H1 (cell line): ENCODE data around the gene TMEM212. TPM values are rescaled to one million over a fixed set of nuclear protein-coding genes. Genes with fewer than 3 reads are reported as not detected.

Source experiments
- CTCF ChIA-PET: fragments of 300-600 bp; sonication (Branson Sonifier 250); formaldehyde crosslinking; loops from one replicate; lab custom pipeline; 2021; ENCODE audit not compliant: partially characterized antibody; lab: Charles Lee
- POLR2A ChIA-PET: fragments of 300-600 bp; sonication (Branson Sonifier 250); formaldehyde crosslinking; loops from one replicate; lab custom pipeline; 2021; ENCODE audit warnings: inconsistent platforms; ENCODE audit not compliant: partially characterized antibody; lab: Charles Lee
- DNase-seq, 2 experiments: peaks; one replicate each; pipeline versions ENCODE4 v3.0.0 to v3.0.0-alpha.2; 2010 to 2022; ENCODE audit warnings: low spot score in 2 of 2, low read depth in 1 of 2, mixed read lengths in 1 of 2
- FAIRE-seq: peaks from 2 replicates; lab custom pipeline; 2011; peaks lifted over from hg19 to GRCh38; lab: Jason Lieb, UNC
- H2AFZ ChIP-seq: 2 replicates; pipeline ENCODE4 v1.8.1; 2012; ENCODE audit warnings: low read length, inconsistent platforms
- H2AK5ac ChIP-seq: 2 replicates; pipeline ENCODE4 v1.6.1; 2013; ENCODE audit warnings: low read depth, low read length
- H2BK120ac ChIP-seq: replicated peaks from 2 replicates; pipeline ENCODE3; 2013; ENCODE audit warnings: low read depth, low read length, inconsistent platforms
- H2BK12ac ChIP-seq: 2 replicates; pipeline ENCODE4 v1.6.1; 2013; ENCODE audit warnings: low read depth, low read length
- H2BK15ac ChIP-seq: 2 replicates; pipeline ENCODE4 v1.6.1; 2013; ENCODE audit warnings: low read length
- H2BK20ac ChIP-seq: 2 replicates; pipeline ENCODE4 v1.6.1; 2013; ENCODE audit warnings: low read length
- H2BK5ac ChIP-seq: 2 replicates; pipeline ENCODE4 v1.6.1; 2013; ENCODE audit warnings: low read depth, low read length
- H3K14ac ChIP-seq: 2 replicates; pipeline ENCODE4 v1.6.1; 2013; ENCODE audit warnings: inconsistent platforms; ENCODE audit not compliant: insufficient read length
- H3K18ac ChIP-seq: 2 replicates; pipeline ENCODE4 v1.6.1; 2013; ENCODE audit warnings: low read length; ENCODE audit errors: extremely low read depth
- H3K23ac ChIP-seq: 2 replicates; pipeline ENCODE4 v1.6.1; 2013; ENCODE audit warnings: inconsistent platforms; ENCODE audit not compliant: insufficient read length
- H3K23me2 ChIP-seq: 2 replicates; pipeline ENCODE4 v1.6.1; 2013; ENCODE audit warnings: low read depth, low read length
- H3K27ac ChIP-seq: 2 replicates; pipeline ENCODE4 v1.6.1; 2011; ENCODE audit warnings: low read depth, low read length, inconsistent platforms
- H3K27me3 ChIP-seq, 4 experiments: replicated peaks in 1 of 4; 1 replicate in 1 of 4; 2 replicates in 3 of 4; pipeline versions ENCODE4 v1.6.1 to v1.8.1; 2011 to 2013; ENCODE audit warnings: low read length in 3 of 4, mild to moderate bottlenecking in 3 of 4, inconsistent platforms in 2 of 4, mixed read lengths in 2 of 4, moderate library complexity in 1 of 4; ENCODE audit not compliant: control insufficient read depth in 3 of 4, insufficient read depth in 3 of 4; ENCODE audit errors: extremely low read depth in 1 of 4
- H3K36me3 ChIP-seq, 4 experiments: 2 replicates each; pipeline versions ENCODE4 v1.6.1 to v1.8.1; 2011 to 2013; ENCODE audit warnings: mild to moderate bottlenecking in 4 of 4, low read length in 3 of 4, moderate library complexity in 2 of 4, control low read depth in 1 of 4, inconsistent platforms in 1 of 4; ENCODE audit not compliant: insufficient read depth in 4 of 4, control insufficient read depth in 2 of 4
- H3K4ac ChIP-seq: replicated peaks from 2 replicates; pipeline ENCODE3; 2013; ENCODE audit warnings: low read length, low read depth, mixed read lengths, inconsistent platforms; ENCODE audit not compliant: insufficient read length
- H3K4me1 ChIP-seq, 4 experiments: replicated peaks in 1 of 4; 1 replicate in 1 of 4; 2 replicates in 3 of 4; pipeline versions ENCODE4 v1.6.1 to v1.8.1; 2011 to 2013; ENCODE audit warnings: low read length in 3 of 4, inconsistent platforms in 2 of 4, mixed read lengths in 1 of 4; ENCODE audit not compliant: insufficient read depth in 4 of 4, control insufficient read depth in 3 of 4
- H3K4me2 ChIP-seq, 2 experiments: 2 replicates each; pipeline versions ENCODE4 v1.6.1 to v1.8.1; 2011 to 2013; ENCODE audit warnings: low read depth in 2 of 2, low read length in 2 of 2, control low read depth in 1 of 2, inconsistent platforms in 1 of 2, mild to moderate bottlenecking in 1 of 2; ENCODE audit not compliant: insufficient read depth in 1 of 2
- H3K4me3 ChIP-seq, 4 experiments: fragments of 200-600, 300-600 bp in 1 of 4; sonication (generic), shearing (Covaris generic), sonication (Bioruptor Twin) in 1 of 4; 2 replicates each; pipeline versions ENCODE4 v1.5.1 to v1.8.1; 2011 to 2016; ENCODE audit warnings: low read length in 4 of 4, low read depth in 3 of 4, control low read depth in 2 of 4, inconsistent platforms in 2 of 4, mild to moderate bottlenecking in 2 of 4, mixed read lengths in 1 of 4, moderate library complexity in 1 of 4; ENCODE audit not compliant: insufficient read depth in 2 of 4; ENCODE audit errors: extremely low read depth in 1 of 4
- H3K56ac ChIP-seq: replicated peaks from 2 replicates; pipeline ENCODE3; 2013; ENCODE audit warnings: low read depth, mild to moderate bottlenecking, mixed read lengths, low read length, inconsistent platforms; ENCODE audit not compliant: insufficient read length
- H3K79me1 ChIP-seq: 2 replicates; pipeline ENCODE4 v1.6.1; 2013; ENCODE audit warnings: low read depth, low read length, control low read depth
- H3K79me2 ChIP-seq, 2 experiments: 2 replicates each; pipeline versions ENCODE4 v1.6.1 to v1.8.1; 2012 to 2013; ENCODE audit warnings: low read length in 2 of 2, mild to moderate bottlenecking in 2 of 2, inconsistent platforms in 1 of 2; ENCODE audit not compliant: insufficient read depth in 2 of 2, control insufficient read depth in 1 of 2
- H3K9ac ChIP-seq, 4 experiments: replicated peaks in 1 of 4; 1 replicate in 1 of 4; 2 replicates in 3 of 4; pipeline versions ENCODE4 v1.6.1 to v1.8.1; 2011 to 2013; ENCODE audit warnings: low read depth in 3 of 4, low read length in 3 of 4, control low read depth in 2 of 4, mild to moderate bottlenecking in 2 of 4, moderate library complexity in 2 of 4, inconsistent platforms in 1 of 4; ENCODE audit errors: extremely low read depth in 1 of 4
- H3K9me3 ChIP-seq, 2 experiments: 2 replicates each; pipeline versions ENCODE4 v1.6.1 to v1.8.1; 2012 to 2013; ENCODE audit warnings: mild to moderate bottlenecking in 2 of 2, moderate library complexity in 2 of 2, control low read depth in 1 of 2, inconsistent platforms in 1 of 2, low read depth in 1 of 2, low read length in 1 of 2, mixed read lengths in 1 of 2; ENCODE audit not compliant: insufficient read depth in 2 of 2
- H4K20me1 ChIP-seq, 2 experiments: replicated peaks in 1 of 2; 2 replicates each; pipeline versions ENCODE3 to v1.8.1; 2011 to 2013; ENCODE audit warnings: inconsistent platforms in 2 of 2, low read length in 2 of 2, mild to moderate bottlenecking in 1 of 2; ENCODE audit not compliant: insufficient read depth in 2 of 2, control insufficient read depth in 1 of 2
- H4K5ac ChIP-seq: 2 replicates; pipeline ENCODE4 v1.6.1; 2013; ENCODE audit warnings: low read length, low read depth, mixed read lengths, inconsistent platforms; ENCODE audit not compliant: insufficient read length
- H4K8ac ChIP-seq: 2 replicates; pipeline ENCODE4 v1.8.0; 2013; ENCODE audit warnings: mild to moderate bottlenecking, moderate library complexity, low read length, inconsistent platforms; ENCODE audit not compliant: insufficient read depth; ENCODE audit errors: extremely low read depth
- H4K91ac ChIP-seq: replicated peaks from 2 replicates; pipeline ENCODE3; 2013; ENCODE audit warnings: low read length, mixed read lengths, inconsistent platforms; ENCODE audit not compliant: insufficient read length
- ASH2L ChIP-seq: fragments of 200-600, 300-600 bp; sonication (generic); IDR thresholded peaks from one replicate; pipeline ENCODE4 v1.7.1; 2017; ENCODE audit warnings: low read length
- BCL11A ChIP-seq, 2 experiments: IDR thresholded peaks; one replicate each; pipeline ENCODE4 v1.6.1; 2011; ENCODE audit warnings: low read depth in 2 of 2, low read length in 2 of 2, mild to moderate bottlenecking in 2 of 2
- GTF2F1 ChIP-seq: IDR thresholded peaks from 2 replicates; pipeline ENCODE4 v1.6.1; 2012; ENCODE audit warnings: low read depth, low read length, improper control_type of control experiment, borderline replicate concordance
- KDM1A ChIP-seq: fragments of 200-600, 300-600 bp; sonication (generic); IDR thresholded peaks from 2 replicates; pipeline ENCODE4 v1.7.1; 2016; ENCODE audit warnings: mild to moderate bottlenecking, low read length, borderline replicate concordance
- KDM4A ChIP-seq: IDR thresholded peaks from one replicate; pipeline ENCODE4 v1.7.1; 2012; ENCODE audit warnings: low read depth, mild to moderate bottlenecking, moderate library complexity, low read length, inconsistent platforms; ENCODE audit not compliant: severe bottlenecking
- KDM5A ChIP-seq: fragments of 200-600 bp; IDR thresholded peaks from 2 replicates; pipeline ENCODE4 v1.7.1; 2012; ENCODE audit warnings: mild to moderate bottlenecking, low read length, inconsistent platforms, mixed read lengths
- POU5F1 ChIP-seq: IDR thresholded peaks from 2 replicates; pipeline ENCODE4 v1.6.1; 2011; ENCODE audit warnings: low read depth, mild to moderate bottlenecking, low read length, moderate library complexity
- TAF1 ChIP-seq: IDR thresholded peaks from 2 replicates; pipeline ENCODE4 v1.6.1; 2011; ENCODE audit warnings: mild to moderate bottlenecking, low read depth, low read length
- TEAD4 ChIP-seq: IDR thresholded peaks from 2 replicates; pipeline ENCODE4 v1.6.1; 2012; ENCODE audit warnings: low read depth, low read length, inconsistent platforms, mixed read lengths
- WGBS, 2 experiments: shearing (Covaris generic) in 1 of 2; methylation state at CpG; one replicate each; pipeline versions ENCODE4 v1.1.6 to v1.1.7; 2013 to 2015; ENCODE audit warnings: low lambda C conversion rate in 2 of 2, mixed read lengths in 2 of 2, inconsistent platforms in 1 of 2, low coverage in 1 of 2, missing lambda C conversion rate in 1 of 2; ENCODE audit not compliant: insufficient replicate concordance in 2 of 2, insufficient coverage in 1 of 2, insufficient read length in 1 of 2; ENCODE audit errors: extremely low coverage in 1 of 2, missing lambda C conversion rate in 1 of 2; 5-methylcytosine and 5-hydroxymethylcytosine counted together
- polyA plus RNA-seq, 7 experiments: library from polyadenylated mRNA; depleted of rRNA in 3 of 7; stranded (reverse) in 5 of 7; unstranded in 2 of 7; fragments of >200 nt in 5 of 7; fragments of 200-250 nt in 2 of 7; gene quantifications; 1 replicate in 5 of 7; 2 replicates in 1 of 7; 4 replicates in 1 of 7; pipeline versions ENCODE4 v1.2.1 to v1.2.3, GENCODE V29; 2011 to 2013; ENCODE audit warnings: missing spikeins in 2 of 7, mixed read lengths in 2 of 7
- total RNA-seq: library from RNA; stranded (reverse); fragmentation: NEBNext Ultra II Directional; extraction: Animal tissue kit (Norgen Biotek cat#: 25700); gene quantifications from 2 replicates; pipeline ENCODE4 v1.2.1, GENCODE V29; 2021
- TF ChIP-seq, protein P1 (sequence below): IDR thresholded peaks from 2 replicates; pipeline ENCODE4 v1.6.1; 2011; ENCODE audit warnings: low read length, improper control_type of control experiment

TMEM212 gene
- total and polyA plus RNA-seq, 2 of the 8 experiments (the other 6 are each of a cell fraction or from before 2014, with no cell fraction given) = not detected

DNA sequence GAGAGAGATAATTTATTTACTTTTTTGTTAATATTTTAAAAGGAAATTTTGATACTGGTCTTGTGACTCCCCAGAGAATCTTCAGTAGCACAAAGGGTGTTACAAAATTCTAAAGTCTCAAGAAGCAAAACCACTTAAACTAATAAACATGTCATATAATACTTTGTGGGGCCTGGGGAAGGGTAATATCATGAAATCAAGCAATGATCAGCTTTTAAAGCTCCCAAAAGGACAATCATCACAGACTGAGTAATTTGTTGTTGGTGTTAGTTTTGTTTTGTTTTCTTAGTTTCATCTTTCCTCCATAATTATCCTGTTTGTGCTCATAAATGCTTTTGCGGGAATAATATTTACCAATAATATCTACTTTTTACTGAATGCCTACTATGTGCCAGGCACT lies 55.0 kb downstream of the TMEM212 start:
- no peak for TF ChIP-seq ASH2L
- no peak for TF ChIP-seq KDM1A
- TF ChIP-seq KDM5A = no peak
- TF ChIP-seq, protein P1, sequence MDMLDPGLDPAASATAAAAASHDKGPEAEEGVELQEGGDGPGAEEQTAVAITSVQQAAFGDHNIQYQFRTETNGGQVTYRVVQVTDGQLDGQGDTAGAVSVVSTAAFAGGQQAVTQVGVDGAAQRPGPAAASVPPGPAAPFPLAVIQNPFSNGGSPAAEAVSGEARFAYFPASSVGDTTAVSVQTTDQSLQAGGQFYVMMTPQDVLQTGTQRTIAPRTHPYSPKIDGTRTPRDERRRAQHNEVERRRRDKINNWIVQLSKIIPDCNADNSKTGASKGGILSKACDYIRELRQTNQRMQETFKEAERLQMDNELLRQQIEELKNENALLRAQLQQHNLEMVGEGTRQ = no peak
- TF ChIP-seq TAF1 = no peak
- no peak for TF ChIP-seq KDM4A
- TF ChIP-seq GTF2F1 = no peak
- no peak for TF ChIP-seq POU5F1
- no peak for TF ChIP-seq TEAD4
- TF ChIP-seq BCL11A (IDR thresholded peaks at IDR 0.05; ENCODE audit: low read depth in 2 of 2, low read length in 2 of 2) = no peak
- H3K4me2 ChIP-seq = no peak overlapping the region
- no peak overlapping the region for H4K8ac ChIP-seq
- no peak overlapping the region for H3K4me3 ChIP-seq
- H3K23me2 ChIP-seq = no peaks in the 10 kb centered on the region; the same call in 1 of the 2 replicates
- no peak overlapping the region for H2BK15ac ChIP-seq
- no peak overlapping the region for H3K56ac ChIP-seq
- peaks cover 0 to 4% (median 0%) of the 10 kb centered on the region in 4 experiments; a peak in 2 of 7 replicates for H3K4me1 ChIP-seq
- no peaks in the 10 kb centered on the region for H4K20me1 ChIP-seq
- H2AFZ ChIP-seq = no peak overlapping the region
- H3K36me3 ChIP-seq = no peaks in the 10 kb centered on the region
- no peak overlapping the region for H2BK5ac ChIP-seq
- no peak overlapping the region for H3K18ac ChIP-seq
- no peak overlapping the region for H3K23ac ChIP-seq
- H2AK5ac ChIP-seq = no peak overlapping the region
- 100% methylated on average over 1 of the region's 1 CpG; no CpG with 5 or more reads in 1 of the 2 experiments for WGBS, 2 experiments
- no peaks in the 10 kb centered on the region for H3K27me3 ChIP-seq
- H3K79me2 ChIP-seq = no peaks in the 10 kb centered on the region
- no peaks in the 10 kb centered on the region; the same call in 1 of the 2 replicates for H3K79me1 ChIP-seq
- no peak overlapping the region for H4K5ac ChIP-seq
- ChIA-PET CTCF (no interaction called here), POLR2A (no interaction called here)
- no peak overlapping the region for H2BK120ac ChIP-seq
- no peak for FAIRE-seq
- H4K91ac ChIP-seq = no peak overlapping the region
- H3K4ac ChIP-seq = no peak overlapping the region
- H3K14ac ChIP-seq = no peak overlapping the region
- H3K9me3 ChIP-seq = no peaks in the 10 kb centered on the region
- H3K27ac ChIP-seq = no peak overlapping the region
- no peak overlapping the region for H2BK12ac ChIP-seq
- no peak for DNase-seq
- H2BK20ac ChIP-seq = no peak overlapping the region
- no peak overlapping the region for H3K9ac ChIP-seq
